GM21423 (cell line): Measurements from ENCODE around the gene GGT6.
A peak's percentile ranks its signal among the peaks of the same experiment; 100 is the strongest.

Source experiments
- ATAC-seq: cut with Tn5 transposase; IDR thresholded peaks from one replicate; pipeline ENCODE4 v1.9.1; 2021; ENCODE audit warnings: mild to moderate bottlenecking, moderate library complexity; ENCODE audit not compliant: unreplicated experiment

Gene GGT6

GRCh38 chr17:4554997-4555799, 5.2 kb downstream of the GGT6 start, which contains the start of gene MYBBP1A:
Gene MYBBP1A (minus strand): TSS chr17:4555384. CDS start chr17:4555324, 60 bp downstream.
- peak; percentile 83 for ATAC-seq

GRCh38 chr17:4554441-4554996, 5.9 kb downstream of the GGT6 start:
- ATAC-seq = peak; percentile 10

GRCh38 chr17:4553669-4554068, 6.7 kb downstream of the GGT6 start:
- ATAC-seq = no peak

- no peak for ATAC-seq
Measured at GRCh38 chr17:4551796-4552525, 8.4 kb downstream of the GGT6 start.

- ATAC-seq = no peak
Measured at GRCh38 chr17:4551141-4551540, 9.2 kb downstream of the GGT6 start.

DNA sequence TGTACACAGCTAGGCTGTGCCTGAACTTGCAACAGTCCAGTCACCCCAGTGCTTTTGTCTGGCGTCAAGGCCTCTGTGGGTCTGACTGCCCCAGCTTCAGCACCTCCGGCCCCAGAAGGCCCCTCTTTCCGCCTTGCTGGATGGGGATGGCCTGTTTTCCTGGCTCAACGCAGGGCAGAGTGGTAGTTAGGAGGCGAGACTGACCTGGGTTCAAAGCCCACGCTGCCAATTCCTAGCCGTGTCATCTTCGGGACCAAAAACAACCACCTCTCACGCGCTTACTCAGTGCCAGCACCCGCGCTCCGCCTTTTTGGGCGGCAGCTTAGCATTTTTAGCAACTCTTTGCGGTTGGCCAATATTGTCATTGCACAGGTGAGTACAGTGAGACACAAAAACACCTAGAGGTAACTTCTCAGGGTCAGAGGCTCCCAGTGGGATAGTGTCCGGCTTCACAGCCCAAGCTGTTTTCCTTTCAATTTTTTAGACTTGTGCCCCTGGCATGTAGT, 9.8 kb downstream of the GGT6 start:
- ATAC-seq = no peak

DNA sequence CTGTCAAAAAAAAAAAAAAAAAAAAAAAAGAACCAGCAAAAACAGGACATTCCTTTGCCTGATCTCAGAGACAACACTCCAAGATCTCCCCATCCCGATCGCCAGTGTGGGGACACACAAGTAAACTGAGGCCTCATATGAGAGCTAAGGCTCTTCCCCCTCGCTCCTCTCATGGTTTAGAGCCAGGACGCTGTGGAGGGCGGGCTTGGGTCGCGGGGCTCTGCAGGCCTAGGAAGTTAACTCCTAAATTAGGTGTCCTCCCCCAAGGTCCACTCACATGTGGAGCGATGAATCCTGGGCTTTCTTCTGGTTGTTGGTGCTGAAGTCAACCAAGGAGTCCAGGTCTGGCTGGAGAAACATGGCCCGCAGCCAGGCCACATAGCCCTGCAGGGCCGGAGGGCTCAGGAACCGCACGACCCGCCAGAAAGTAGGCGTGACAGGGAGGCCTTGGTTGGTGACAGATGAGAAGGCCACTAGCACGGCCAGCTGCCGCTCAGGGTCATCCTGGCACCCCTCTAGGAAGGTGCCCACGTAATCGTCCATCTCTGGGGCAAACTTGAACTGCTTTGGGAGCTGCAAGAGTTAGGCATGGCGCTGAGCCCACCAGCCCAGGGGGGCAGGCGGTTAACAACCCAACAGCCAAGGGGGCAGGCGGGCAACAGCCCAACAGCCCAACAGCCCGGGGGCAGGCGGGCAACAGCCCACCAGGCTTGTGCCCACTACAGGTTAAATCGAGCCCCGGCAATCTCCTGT, 10.4 kb downstream of the GGT6 start:
- ATAC-seq = no peak

GRCh38 chr17:4548721-4549531, 11.5 kb downstream of the GGT6 start:
- ATAC-seq = no peak

GRCh38 chr17:4548061-4548461, 12.3 kb downstream of the GGT6 start:
- ATAC-seq = no peak

DNA sequence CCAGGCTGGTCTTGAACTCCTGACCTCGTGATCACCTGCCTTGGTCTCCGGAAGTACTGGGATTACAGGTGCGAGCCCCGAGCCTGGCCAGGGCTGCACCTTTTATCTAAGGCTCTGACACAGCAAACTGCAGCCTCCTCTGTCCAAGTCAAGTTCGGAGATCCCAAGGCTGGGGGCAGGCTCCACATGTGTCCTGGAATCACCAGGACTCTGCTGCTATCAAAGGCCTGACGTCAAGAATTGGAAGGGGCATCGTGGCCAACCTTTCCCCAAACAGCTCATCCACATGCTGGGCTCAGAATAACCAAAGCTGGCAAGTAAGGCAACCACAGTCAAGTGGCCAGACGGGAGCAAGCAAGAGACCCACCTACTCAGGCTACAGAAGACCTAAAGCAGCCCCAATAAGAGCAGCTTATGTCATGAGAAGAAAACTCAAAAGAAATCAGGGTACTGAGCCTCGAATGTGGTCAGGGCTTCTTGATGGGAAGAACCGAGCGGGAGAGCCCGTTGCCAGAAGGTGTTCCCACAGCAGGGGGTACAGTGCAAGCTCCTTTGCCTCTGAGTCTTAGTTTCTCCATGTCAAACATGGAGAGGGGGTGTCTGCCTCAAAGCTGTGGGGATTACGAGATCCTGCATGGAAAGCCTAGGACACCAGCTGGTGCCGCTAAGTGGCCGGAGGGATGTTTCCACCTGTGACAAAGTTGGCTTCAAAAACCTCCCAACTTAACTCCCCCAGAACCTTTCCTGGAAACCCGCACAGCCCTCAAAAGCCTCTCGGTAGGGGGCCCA, 13.1 kb downstream of the GGT6 start:
- ATAC-seq = no peak

GRCh38 chr17:4545217-4545951, 15.0 kb downstream of the GGT6 start:
- no peak for ATAC-seq

- no peak for ATAC-seq
Measured at GRCh38 chr17:4544951-4545216, 15.5 kb downstream of the GGT6 start.

GRCh38 chr17:4544135-4544950, 16.0 kb downstream of the GGT6 start:
- ATAC-seq = no peak

GRCh38 chr17:4543557-4544026, 16.8 kb downstream of the GGT6 start:
- ATAC-seq = no peak

- no peak for ATAC-seq
Measured at GRCh38 chr17:4542726-4543191, 17.6 kb downstream of the GGT6 start.

DNA sequence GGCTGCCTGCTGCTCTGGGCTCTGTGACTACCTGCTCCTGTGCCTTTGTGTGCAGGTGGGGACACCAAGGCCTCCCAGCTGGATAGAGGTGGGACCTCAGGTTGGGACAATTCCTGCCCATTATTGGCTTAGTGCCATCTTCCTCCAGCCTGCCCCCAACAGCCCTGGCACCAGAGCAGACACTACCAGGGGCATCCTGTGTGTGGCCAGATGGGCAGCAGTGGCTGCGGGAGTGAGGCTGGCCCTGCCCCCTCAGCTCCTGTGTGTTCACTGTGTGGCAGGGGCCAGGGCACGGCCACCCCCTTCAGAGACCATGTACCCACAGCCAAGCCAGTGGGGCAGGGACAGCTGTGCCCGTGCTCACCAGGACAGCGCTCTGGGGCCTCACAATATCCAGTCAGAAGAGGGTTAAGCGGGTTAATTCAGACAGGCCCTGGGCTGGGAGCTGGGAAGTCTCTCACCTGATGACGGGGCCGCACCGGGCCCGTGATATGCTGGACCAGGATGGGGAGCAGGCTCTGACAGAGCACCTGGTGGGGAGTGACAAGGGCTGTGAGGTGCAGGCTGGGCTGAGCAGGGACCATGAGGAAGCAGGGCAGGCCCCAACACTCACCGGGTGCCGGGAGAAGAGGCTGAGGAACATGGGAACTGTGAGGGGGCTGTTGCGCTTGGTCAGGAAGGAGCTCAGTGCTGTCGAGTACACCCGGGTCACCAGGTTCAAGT, 18.2 kb downstream of the GGT6 start:
- no peak for ATAC-seq

GRCh38 chr17:4541328-4542002, 18.9 kb downstream of the GGT6 start:
- ATAC-seq = no peak
